IMR-90 (cell line): ENCODE data around the gene SLC38A7. TPM values are rescaled to one million over a fixed set of nuclear protein-coding genes. Genes with fewer than 3 reads are reported as not detected.

Experiments used
- ATAC-seq: fragments of 200-7000 bp; cut with Tn5 transposase; 2 replicates; pipeline ENCODE4 v1.9.1; 2020; ENCODE audit warnings: low read depth, mild to moderate bottlenecking, moderate library complexity
- BruUV-seq: library from RNA; stranded (reverse); fragments of 400-500 nt; replicated peaks from 2 replicates; lab custom pipeline; 2021; lab: Mats Ljungman, UMichigan
- CTCF ChIA-PET: fragments of 300-600 bp; formaldehyde crosslinking; extraction: SDS; loops from one replicate; lab custom pipeline; 2021; ENCODE audit warnings: antibody characterized with exemption; lab: Yijun Ruan, JAX
- POLR2A ChIA-PET: fragments of 300-600 bp; sonication (Branson Sonifier 250); formaldehyde crosslinking; loops from one replicate; lab custom pipeline; 2022; ENCODE audit warnings: antibody characterized with exemption; ENCODE audit not compliant: unreplicated experiment; lab: Charles Lee
- DNase-seq: peaks from one replicate; pipeline ENCODE4 v3.0.0; 2013
- H2AFZ ChIP-seq: replicated peaks from 2 replicates; pipeline ENCODE3; 2013; ENCODE audit warnings: low read length, mild to moderate bottlenecking; ENCODE audit not compliant: poor library complexity
- H2AK5ac ChIP-seq: 2 replicates; pipeline ENCODE4 v1.6.1; 2013; ENCODE audit warnings: low read depth, low read length, inconsistent platforms
- H2AK9ac ChIP-seq: replicated peaks from 2 replicates; pipeline ENCODE3; 2013; ENCODE audit warnings: mild to moderate bottlenecking, low read depth, low read length, moderate library complexity; ENCODE audit not compliant: poor library complexity
- H2BK120ac ChIP-seq: 2 replicates; pipeline ENCODE4 v1.6.1; 2013; ENCODE audit warnings: low read depth, low read length, inconsistent platforms
- H2BK15ac ChIP-seq: 3 replicates; pipeline ENCODE4 v1.6.1; 2013; ENCODE audit warnings: low read depth, low read length, inconsistent platforms
- H2BK20ac ChIP-seq: 2 replicates; pipeline ENCODE4 v1.6.1; 2013; ENCODE audit warnings: low read depth, mild to moderate bottlenecking, inconsistent platforms, low read length, moderate library complexity
- H2BK5ac ChIP-seq: 2 replicates; pipeline ENCODE4 v1.6.1; 2013; ENCODE audit warnings: mild to moderate bottlenecking, low read depth, low read length, inconsistent platforms; ENCODE audit not compliant: poor library complexity, severe bottlenecking
- H3K14ac ChIP-seq: replicated peaks from 2 replicates; pipeline ENCODE4 v1.6.1; 2013; ENCODE audit warnings: low read depth, low read length, inconsistent platforms
- H3K18ac ChIP-seq: 2 replicates; pipeline ENCODE4 v1.6.1; 2013; ENCODE audit warnings: low read depth, low read length, control low read depth
- H3K23ac ChIP-seq: 2 replicates; pipeline ENCODE4 v1.6.1; 2013; ENCODE audit warnings: low read depth, low read length, inconsistent platforms
- H3K27ac ChIP-seq: 2 replicates; pipeline ENCODE4 v1.5.1; 2013; ENCODE audit warnings: mild to moderate bottlenecking, control low read depth, low read length; ENCODE audit not compliant: insufficient read depth
- H3K27me3 ChIP-seq: 2 replicates; pipeline ENCODE4 v1.6.1; 2013; ENCODE audit warnings: low read length; ENCODE audit not compliant: control insufficient read depth, insufficient read depth
- H3K36me3 ChIP-seq: 2 replicates; pipeline ENCODE4 v1.6.1; 2013; ENCODE audit warnings: low read length, mixed read lengths; ENCODE audit not compliant: control insufficient read depth, insufficient read depth
- H3K4ac ChIP-seq: 2 replicates; pipeline ENCODE4 v1.6.1; 2013; ENCODE audit warnings: low read depth, low read length, inconsistent platforms
- H3K4me1 ChIP-seq: 2 replicates; pipeline ENCODE4 v1.6.1; 2013; ENCODE audit warnings: low read length, mixed read lengths; ENCODE audit not compliant: control insufficient read depth, insufficient read depth
- H3K4me2 ChIP-seq: 2 replicates; pipeline ENCODE4 v1.6.1; 2013; ENCODE audit warnings: low read depth, mild to moderate bottlenecking, control low read depth, low read length, moderate library complexity
- H3K4me3 ChIP-seq: 2 replicates; pipeline ENCODE4 v1.5.1; 2013; ENCODE audit warnings: low read depth, mild to moderate bottlenecking, control low read depth, low read length, moderate library complexity; ENCODE audit not compliant: insufficient read depth
- H3K56ac ChIP-seq: 2 replicates; pipeline ENCODE4 v1.6.1; 2013; ENCODE audit warnings: low read length, inconsistent platforms; ENCODE audit not compliant: insufficient read depth; ENCODE audit errors: extremely low read depth
- H3K79me1 ChIP-seq, 2 experiments: 2 replicates each; pipeline ENCODE4 v1.6.1; 2013; ENCODE audit warnings: low read length in 2 of 2, inconsistent platforms in 1 of 2, low read depth in 1 of 2
- H3K9ac ChIP-seq: 2 replicates; pipeline ENCODE4 v1.6.1; 2013; ENCODE audit warnings: low read depth, low read length, control low read depth
- H3K9me1 ChIP-seq: 2 replicates; pipeline ENCODE4 v1.6.1; 2013; ENCODE audit warnings: low read length, inconsistent platforms; ENCODE audit not compliant: insufficient read depth
- H3K9me3 ChIP-seq: 2 replicates; pipeline ENCODE4 v1.6.1; 2013; ENCODE audit warnings: low read length; ENCODE audit not compliant: control insufficient read depth, insufficient read depth
- H4K20me1 ChIP-seq: 2 replicates; pipeline ENCODE4 v1.6.1; 2013; ENCODE audit warnings: low read length, inconsistent platforms; ENCODE audit not compliant: insufficient read depth
- H4K5ac ChIP-seq: 2 replicates; pipeline ENCODE4 v1.6.1; 2013; ENCODE audit warnings: mild to moderate bottlenecking, low read depth, low read length, control low read depth
- H4K8ac ChIP-seq, 2 experiments: 2 replicates each; pipeline ENCODE4 v1.6.1; 2013; ENCODE audit warnings: low read depth in 2 of 2, low read length in 2 of 2, control low read depth in 1 of 2, inconsistent platforms in 1 of 2
- H4K91ac ChIP-seq: 2 replicates; pipeline ENCODE4 v1.6.1; 2013; ENCODE audit warnings: low read depth, low read length, inconsistent platforms; ENCODE audit not compliant: insufficient read depth
- BHLHE40 ChIP-seq: fragments of 150-350 bp; IDR thresholded peaks from 2 replicates; pipeline ENCODE4 v1.6.1; 2016; ENCODE audit warnings: mild to moderate bottlenecking, low read depth, low read length
- MAFK ChIP-seq: IDR thresholded peaks from 2 replicates; pipeline ENCODE4 v1.6.1; 2012; ENCODE audit warnings: low read depth, low read length, improper control_type of control experiment
- WGBS, 2 experiments: methylation state at CpG; one replicate each; pipeline versions ENCODE4 v1.1.5 to v1.1.7; 2013; ENCODE audit warnings: missing lambda C conversion rate in 2 of 2; ENCODE audit not compliant: insufficient read length in 1 of 2; ENCODE audit errors: extremely low coverage in 2 of 2; 5-methylcytosine and 5-hydroxymethylcytosine counted together
- dilution Hi-C: fragments of 300-500 bp; cut with HindIII; formaldehyde crosslinking; loops from one replicate; pipeline ENCODE4 v1.14.3; 2018; ENCODE audit warnings: low sequenced_read_pairs; ENCODE audit not compliant: unreplicated experiment
- in situ Hi-C: fragments of 300-500 bp; cut with MboI; formaldehyde crosslinking; loops from 3 replicates; pipeline ENCODE4 v1.14.3; 2019; ENCODE audit warnings: low sequenced_read_pairs, inconsistent platforms, mixed read lengths
- intact Hi-C: fragments of 100-400 bp; cut with micrococcal nuclease; formaldehyde crosslinking; loops from 2 replicates; pipeline ENCODE4 v1.10.0; 2022
- polyA plus RNA-seq, 3 experiments: library from polyadenylated mRNA; depleted of rRNA; stranded (reverse); fragments of >200 nt; gene quantifications; 2 replicates each; pipeline ENCODE4 v1.2.3, GENCODE V29; 2012; ENCODE audit warnings: low replicate concordance in 1 of 3
- total RNA-seq: library from RNA; depleted of rRNA; stranded (reverse); fragments of >200 nt; gene quantifications from 2 replicates; pipeline ENCODE4 v1.2.3, GENCODE V29; 2012

SLC38A7 gene
- total and polyA plus RNA-seq, 2 of the 4 experiments (the other 2 are of a cell fraction) = 14.7 to 16.4 TPM

DNA sequence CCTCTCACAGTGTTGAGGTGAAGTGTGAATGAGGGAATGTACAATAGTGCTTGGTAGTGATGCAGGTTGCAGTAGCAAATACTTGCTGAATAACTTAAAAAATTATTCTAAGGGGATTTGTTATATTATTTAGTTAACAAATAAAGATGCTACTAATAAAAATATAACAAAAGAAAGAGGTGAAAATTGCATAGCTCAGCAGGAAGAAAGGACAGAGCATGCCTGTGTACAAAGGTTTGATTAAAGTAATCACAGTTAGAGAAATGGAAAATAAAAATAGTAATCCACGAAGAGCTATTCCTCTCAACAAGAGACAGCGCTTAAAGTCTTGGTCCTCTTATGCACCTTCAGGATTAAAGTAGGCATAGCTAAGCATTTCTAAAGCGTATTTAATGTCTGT is 38.5 kb upstream of the SLC38A7 start:
- no peak overlapping the region for H3K56ac ChIP-seq
- TF ChIP-seq BHLHE40 = no peak
- TF ChIP-seq MAFK = peak; percentile 47; the same call in 1 of the 2 replicates
- 0 out of 2 replicates have a peak, but pooled peaks cover 3% of the 10 kb centered on the region for H3K9me1 ChIP-seq
- H2BK5ac ChIP-seq = no peak overlapping the region
- DNase-seq = no peak
- H4K8ac ChIP-seq = no peak overlapping the region
- no peak overlapping the region for H2BK15ac ChIP-seq
- dilution Hi-C loops = no loop called here
- no peak overlapping the region for H2AK5ac ChIP-seq
- WGBS, 2 experiments = no CpG with 5 or more reads among the region's 3 CpGs
- H2AFZ ChIP-seq = no peak overlapping the region
- CTCF ChIA-PET = no interaction called here
- in situ Hi-C loops = no loop called here
- H2BK20ac ChIP-seq = no peak overlapping the region
- H3K4me3 ChIP-seq = no peak overlapping the region
- BruUV-seq = no TSS peak
- H3K4ac ChIP-seq = no peak overlapping the region
- H3K4me2 ChIP-seq = no peak overlapping the region
- intact Hi-C loops = no loop called here
- no peaks in the 10 kb centered on the region for H3K27me3 ChIP-seq
- H3K18ac ChIP-seq = no peak overlapping the region
- no peak overlapping the region for H4K91ac ChIP-seq
- H4K20me1 ChIP-seq = peaks cover 7% of the 10 kb centered on the region; the same call in 1 of the 2 replicates
- H2AK9ac ChIP-seq = no peak overlapping the region
- no peak overlapping the region for H4K5ac ChIP-seq
- H3K36me3 ChIP-seq = peaks cover 19% of the 10 kb centered on the region
- peaks cover 13 to 17% of the 10 kb centered on the region in 2 experiments; a peak in 3 of 4 replicates for H3K79me1 ChIP-seq
- POLR2A ChIA-PET = no interaction called here
- no peak overlapping the region for H2BK120ac ChIP-seq
- no peaks in the 10 kb centered on the region for H3K9me3 ChIP-seq
- no peak overlapping the region for H3K9ac ChIP-seq
- H3K27ac ChIP-seq = no peak overlapping the region
- no peak overlapping the region for H3K14ac ChIP-seq
- H3K4me1 ChIP-seq = no peaks in the 10 kb centered on the region
- no peak overlapping the region for H3K23ac ChIP-seq
- ATAC-seq = no peak
